Dermis blood vessel endothelial cell (primary cell): ENCODE results near the gene BBOF1. TPM values are rescaled to one million over a fixed set of nuclear protein-coding genes. Genes with fewer than 3 reads are reported as not detected.

Experiments used
- DNase-seq: peaks from one replicate; pipeline ENCODE4 v3.0.0; 2010
- total RNA-seq: library from RNA; depleted of rRNA; stranded (reverse); fragments of >200 nt; gene quantifications from 2 replicates; pipeline ENCODE4 v1.2.3, GENCODE V29; 2014

The BBOF1 gene
- total RNA-seq, 1 donor from 2014 or later: 2.6 TPM

DNA sequence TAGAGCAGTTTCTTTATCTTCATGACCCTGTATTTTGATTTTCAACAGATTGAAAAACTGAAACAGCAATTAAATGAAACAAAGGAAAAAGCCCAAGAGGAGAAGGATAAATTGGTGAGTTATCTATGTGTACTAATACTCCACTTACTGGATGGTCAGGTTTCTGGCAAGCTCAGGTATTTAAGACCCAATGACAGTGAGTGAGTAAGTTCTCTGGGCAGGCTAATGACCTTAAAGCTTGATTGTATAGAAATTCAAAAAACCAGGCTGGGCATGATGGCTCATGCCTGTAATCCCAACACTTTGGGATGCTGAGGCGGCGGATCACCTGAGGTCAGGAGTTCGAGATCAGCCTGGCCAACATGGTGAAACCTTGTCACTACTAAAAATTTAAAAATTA is 10.0 kb downstream of the BBOF1 start:
- no peak for DNase-seq

DNA sequence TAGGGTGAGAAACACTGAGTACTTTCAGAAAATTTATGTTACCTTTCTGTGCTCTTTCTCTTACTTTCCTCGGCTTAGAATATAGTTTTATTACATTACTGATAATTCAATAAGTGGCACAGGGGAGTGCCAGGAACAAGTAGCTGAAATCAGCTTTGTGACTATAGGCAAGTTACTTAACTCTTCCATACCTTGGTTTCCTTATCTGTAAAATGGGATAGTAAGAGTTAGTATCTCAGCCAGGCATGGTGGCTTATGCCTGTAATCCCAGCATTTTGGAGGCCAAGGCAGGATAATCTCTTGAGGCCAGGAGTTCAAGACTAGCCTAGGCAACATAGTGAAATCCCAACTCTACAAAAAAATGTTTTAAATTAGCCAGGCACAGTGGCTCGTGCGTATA is 15.4 kb downstream of the BBOF1 start:
- DNase-seq: no peak

GRCh38 chr14:74035556-74035955 is 16.4 kb downstream of the BBOF1 start:
- DNase-seq: no peak

GRCh38 chr14:74038020-74038859 is 19.1 kb downstream of the BBOF1 start:
- peak; percentile 75 for DNase-seq

GRCh38 chr14:74042296-74042695 is 23.1 kb downstream of the BBOF1 start:
- no peak for DNase-seq

DNA sequence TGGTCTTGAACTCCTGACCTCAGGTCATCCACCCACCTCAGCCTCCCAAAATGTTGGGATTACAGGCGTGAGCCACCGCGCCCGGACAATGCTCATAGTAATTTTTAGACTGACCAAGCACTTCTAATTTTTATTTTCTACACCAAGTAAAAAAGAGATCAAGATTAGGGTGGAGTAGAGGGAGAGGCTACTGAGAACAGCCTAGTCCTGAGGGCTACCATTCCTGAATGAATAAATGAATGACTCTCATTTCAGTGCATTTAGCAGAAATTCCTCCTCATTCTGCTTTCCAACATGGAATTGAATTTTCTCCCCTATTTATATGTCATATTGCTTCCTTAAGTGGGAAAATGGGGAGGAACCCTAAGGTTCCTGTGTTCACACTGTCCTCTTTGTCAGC is 26.4 kb downstream of the BBOF1 start:
- no peak for DNase-seq

DNA sequence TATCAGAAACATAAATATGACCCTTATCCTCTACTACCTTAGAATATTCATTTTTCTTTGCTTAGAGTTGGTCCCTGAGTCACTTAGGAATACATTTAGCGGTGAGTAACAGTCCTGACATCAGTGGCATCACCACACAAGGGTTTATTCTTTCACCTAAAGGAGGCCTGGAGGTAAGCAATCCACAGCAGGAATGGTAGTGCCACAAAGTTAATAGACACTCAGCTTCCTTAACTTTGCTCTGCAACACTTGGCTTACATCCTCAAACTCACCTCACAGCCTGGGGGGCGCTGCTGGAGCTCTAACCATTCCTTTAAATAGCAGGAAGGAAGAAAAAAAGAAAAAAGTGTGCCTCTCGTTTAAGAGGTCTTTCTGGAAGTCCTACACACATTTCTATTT is 29.1 kb downstream of the BBOF1 start:
- DNase-seq: peak; percentile 25

DNA sequence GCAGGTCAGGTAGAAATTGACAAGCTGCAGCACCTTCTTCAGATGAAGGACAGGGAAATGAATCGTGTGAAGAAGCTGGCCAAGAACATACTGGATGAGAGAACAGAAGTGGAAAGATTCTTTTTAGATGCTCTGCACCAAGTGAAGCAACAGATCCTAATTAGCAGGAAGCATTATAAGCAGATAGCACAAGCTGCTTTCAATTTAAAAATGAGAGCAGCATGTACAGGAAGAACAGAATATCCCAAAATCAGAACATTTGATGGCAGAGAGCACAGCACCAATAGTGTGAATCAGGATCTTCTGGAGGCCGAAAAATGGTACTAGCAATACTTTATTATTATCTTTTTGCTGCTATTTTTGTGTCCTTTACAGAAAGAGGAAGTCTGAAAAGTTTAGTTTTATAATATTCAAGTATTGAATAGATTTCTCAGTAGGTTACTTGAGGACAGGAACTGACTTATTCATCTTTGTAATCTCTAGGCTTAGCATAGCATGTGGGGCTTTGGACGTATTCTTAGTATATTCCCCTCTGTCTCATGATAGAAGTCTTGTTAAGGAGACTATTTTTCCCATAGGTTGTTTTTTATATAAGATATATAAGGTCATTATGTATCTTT is 30.8 kb downstream of the BBOF1 start:
- DNase-seq: no peak

DNA sequence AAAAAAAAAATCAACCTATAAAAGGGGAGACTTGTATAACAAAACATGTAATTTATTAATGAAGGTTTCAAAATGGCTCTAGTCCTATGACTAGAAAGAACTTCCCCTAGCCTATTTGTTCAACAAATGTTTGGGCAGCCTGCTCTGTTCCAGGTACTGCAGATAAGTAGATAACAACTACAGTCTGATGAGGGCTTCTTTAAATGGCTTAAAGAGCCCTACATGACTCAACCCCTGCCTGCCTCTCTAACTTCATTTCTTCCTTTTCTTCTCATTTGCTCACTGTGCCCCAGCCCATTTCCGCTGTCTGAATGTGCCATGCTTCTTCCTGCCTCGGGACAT is 43.6 kb downstream of the BBOF1 start:
- no peak for DNase-seq

DNA sequence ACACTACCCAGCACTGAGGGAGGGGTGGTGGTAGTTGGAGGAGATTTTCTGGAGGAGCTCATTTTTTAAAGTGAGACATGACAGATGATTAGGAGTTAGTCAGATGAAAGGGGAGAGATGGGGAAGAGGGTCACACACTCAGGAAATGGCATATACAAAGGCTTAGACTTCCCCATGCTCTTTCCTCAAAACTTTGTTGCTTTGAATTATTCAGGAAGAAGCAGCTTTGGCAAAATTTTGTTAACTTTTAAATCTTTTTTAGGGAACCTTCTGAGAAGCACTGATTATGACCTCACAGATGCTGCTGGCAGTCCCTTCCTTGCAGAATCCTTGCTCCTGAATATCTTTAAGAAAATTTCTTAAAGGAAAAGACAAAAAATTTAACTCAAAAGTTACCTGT is 45.3 kb downstream of the BBOF1 start:
- no peak for DNase-seq

DNA sequence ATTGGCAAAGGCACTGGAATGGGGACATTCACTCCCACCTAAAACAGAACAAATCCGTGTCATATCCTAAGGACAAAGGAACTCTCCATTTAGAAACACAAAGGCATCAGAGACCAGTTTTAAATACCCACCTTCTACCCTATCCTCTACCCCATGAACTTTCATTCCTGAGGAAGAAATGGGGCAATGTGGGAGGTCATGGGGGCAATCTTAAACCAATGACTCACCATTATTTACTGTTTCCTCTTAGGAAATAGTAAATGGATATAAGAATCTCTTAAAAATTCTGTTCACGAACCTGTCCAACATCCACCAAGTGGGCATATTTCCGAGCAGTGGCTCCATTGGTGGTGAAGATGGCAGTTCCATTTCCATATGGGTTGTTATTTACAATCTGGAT is 45.7 kb downstream of the BBOF1 start:
- peak; percentile 39 for DNase-seq

DNA sequence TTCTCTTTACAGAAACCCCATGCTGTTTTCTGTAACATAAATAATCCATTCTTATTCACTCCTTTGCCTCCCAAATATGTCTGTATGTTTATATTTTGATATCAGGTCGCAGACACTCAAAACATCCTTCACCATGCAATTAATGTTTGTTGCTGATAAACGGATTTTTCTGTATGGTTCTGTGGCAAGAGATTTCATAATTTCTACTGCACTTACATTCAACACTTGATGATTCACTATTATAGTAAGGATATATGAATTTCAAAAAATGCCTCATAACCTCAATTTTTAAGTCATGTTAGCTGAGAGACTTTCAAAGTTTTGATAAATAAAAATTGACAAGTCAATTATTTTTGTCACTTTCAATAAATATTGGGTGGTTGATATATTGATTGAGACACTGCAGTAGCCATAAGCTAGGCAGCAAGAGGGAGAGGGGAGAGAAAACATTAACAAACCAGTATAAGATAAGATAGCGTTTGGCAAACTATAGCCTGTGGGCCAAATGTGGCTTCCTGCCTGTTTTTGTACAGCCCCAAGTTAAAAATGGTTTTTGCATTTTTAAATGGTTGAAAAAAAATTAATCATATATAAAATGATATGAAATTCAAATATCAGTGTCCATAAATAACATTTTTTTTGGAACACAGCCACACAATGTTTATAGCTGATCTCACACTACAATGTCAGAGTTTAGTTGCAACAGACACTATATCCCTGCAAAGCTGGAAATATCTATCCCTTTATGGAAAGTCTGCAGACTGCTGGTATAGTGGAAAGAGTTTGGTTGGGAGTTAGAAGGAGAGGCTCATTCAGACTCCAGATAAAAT is 46.8 kb downstream of the BBOF1 start:
- no peak for DNase-seq

- DNase-seq: no peak
Measured at GRCh38 chr14:74077401-74077800, 58.3 kb downstream of the BBOF1 start.

DNA sequence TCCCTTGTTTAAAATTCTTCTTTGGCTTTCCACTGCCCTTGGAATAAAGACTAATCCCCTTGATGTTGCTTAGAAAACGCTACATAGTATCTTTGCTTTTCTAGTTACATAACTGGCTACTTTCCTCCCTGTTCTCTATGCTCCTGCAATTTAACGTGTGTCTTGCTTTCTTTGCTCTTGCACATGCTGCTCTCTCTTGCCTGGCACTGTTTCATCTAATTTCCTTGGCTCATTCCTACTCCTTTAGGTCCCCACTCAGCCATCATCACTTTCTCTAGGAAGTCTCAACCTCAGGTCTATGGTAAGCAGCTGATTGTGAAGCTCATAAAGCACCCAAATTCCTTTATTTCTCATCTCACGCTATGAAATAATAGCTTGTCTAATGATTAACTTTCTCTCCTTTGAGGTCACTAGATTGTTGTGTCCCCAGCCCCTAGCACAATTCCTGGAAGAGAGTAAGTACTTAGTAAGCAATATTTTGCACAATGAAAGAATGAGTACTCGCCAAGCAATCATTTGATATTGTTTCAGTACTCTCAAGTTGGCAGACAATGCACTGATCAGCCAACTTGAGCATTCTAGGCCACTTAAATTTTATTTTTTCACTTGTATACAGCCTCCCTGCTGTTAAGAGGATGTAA is 61.8 kb downstream of the BBOF1 start:
- DNase-seq: peak; percentile 88

- peak; percentile 52 for DNase-seq
Measured at GRCh38 chr14:74081491-74081890, 62.3 kb downstream of the BBOF1 start.

DNA sequence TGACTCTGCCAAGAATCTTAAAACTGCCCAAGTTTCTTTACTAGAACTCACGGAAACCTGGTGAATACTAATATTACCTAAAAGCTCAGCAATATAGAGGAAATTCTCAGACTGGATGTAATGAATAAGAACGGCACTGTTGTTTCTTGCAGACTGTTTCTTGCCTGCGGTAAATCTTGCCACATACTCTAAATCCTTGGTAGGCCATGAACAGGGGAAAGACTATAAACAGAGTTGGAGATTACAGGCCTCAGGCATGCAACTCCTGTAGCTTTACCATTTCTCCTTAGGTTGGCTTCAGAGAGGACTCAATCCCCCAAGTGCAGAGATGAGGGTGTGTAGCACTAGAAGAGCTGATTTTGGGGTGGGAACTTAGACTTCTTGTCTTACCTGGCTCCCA is 64.0 kb downstream of the BBOF1 start:
- DNase-seq: no peak

DNA sequence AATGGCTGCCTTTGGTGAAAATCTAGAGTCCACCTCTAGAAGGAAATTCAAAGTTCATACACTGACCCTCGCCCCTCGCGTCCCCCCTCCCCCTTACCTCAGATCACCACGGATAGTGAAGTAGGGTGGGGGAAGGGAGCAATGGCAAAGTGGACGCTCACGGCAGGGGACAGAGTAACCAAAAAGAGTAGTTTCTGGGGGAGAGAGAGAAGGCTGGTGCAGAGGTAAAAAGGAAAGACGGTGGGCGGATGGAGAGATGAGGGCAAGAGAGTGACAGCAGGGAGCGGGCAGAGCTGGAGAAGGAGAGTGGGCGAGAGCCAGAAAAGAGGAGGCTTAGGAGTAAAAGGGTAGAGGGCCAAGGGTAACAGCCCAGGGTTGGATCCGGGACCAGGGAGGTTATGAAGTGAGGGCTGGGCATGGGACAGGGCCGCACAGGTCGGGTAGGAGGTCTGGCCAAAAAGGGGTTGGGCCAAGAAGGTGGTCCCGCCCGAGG is 64.7 kb downstream of the BBOF1 start:
- DNase-seq: no peak

- DNase-seq: peak; percentile 100
Measured at GRCh38 chr14:74084277-74085046, 65.3 kb downstream of the BBOF1 start, which contains the start of the genes ALDH6A1 and LIN52. Gene ALDH6A1 (minus strand): TSS chr14:74084453. CDS start chr14:74084394, 59 bp downstream. Gene LIN52 (plus strand): TSS chr14:74084956. CDS start chr14:74084975, 19 bp downstream.

DNA sequence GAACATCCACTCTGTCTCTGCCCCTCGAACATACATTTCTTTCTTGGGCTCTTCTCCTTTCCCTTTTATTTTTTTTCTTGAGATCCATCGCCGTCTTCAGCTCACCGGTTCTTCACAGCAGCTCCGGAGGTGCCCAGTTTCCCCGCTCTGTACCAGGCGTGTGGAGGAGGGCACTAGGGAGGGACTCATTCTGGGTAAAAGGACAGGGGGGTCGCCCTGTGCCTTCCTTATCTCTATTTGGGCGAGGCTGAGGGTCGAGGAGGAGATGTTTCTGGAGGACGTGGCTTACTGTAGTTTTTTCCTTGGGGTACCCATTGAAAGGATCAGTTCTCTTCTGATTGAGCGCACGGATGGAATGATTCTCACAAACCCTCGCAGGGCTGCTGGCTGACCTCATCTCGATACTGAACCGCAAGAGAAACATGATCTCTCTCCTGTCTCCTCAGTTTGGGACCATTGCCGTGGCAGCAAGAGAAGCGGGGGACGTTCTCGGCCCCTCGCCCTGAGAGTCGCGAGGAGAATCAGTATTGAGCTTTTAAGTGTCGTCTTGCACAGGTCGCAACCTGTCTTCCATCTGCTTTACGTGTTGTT is 66.0 kb downstream of the BBOF1 start:
- DNase-seq: no peak

DNA sequence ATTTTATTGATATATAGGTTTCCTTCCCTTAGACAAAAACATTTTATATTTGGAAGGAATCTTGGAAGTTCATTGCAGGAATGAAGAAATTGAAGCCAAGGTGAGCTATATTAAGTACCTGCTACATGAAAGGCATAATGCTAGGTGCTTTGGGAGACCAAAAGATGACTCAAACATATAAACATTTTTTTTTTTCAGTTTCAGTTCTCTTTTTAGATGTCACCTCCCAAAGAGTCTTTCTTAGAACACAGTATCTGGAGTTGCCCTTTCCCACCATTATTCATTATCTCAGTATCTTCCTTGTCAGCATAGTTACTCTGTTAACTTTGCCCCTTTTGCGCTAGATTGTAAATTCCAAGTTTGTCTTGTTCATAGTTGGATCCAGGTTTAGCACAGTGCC is 66.7 kb downstream of the BBOF1 start:
- DNase-seq: no peak

GRCh38 chr14:74089251-74090020 is 70.3 kb downstream of the BBOF1 start:
- no peak for DNase-seq
